Activated CD4-positive, alpha-beta T cell treated with anti-CD3 and anti-CD28 coated beads, Interleukin-2, Interleukin-4, amounts not matched to agents 100 ng/mL and 50 ng/mL, durations not matched to agents 16 hours and 8 hours (primary cell): ENCODE data around the gene BPIFB2.

ENCODE experiments used
- DNase-seq: peaks from one replicate; pipeline ENCODE4 v3.0.0-alpha.2; 2020; ENCODE audit warnings: low spot score

Gene BPIFB2

GRCh38 chr20:33071198-33071597 lies 63.7 kb downstream of the BPIFB2 start:
- no peak for DNase-seq

GRCh38 chr20:33072362-33072761 lies 64.9 kb downstream of the BPIFB2 start:
- DNase-seq: no peak

GRCh38 chr20:33072813-33073212 lies 65.3 kb downstream of the BPIFB2 start:
- DNase-seq: no peak
